Muscle of leg (tissue), 11 donors: Measurements from ENCODE around the gene LDLRAD4. TPM values are rescaled to one million over a fixed set of nuclear protein-coding genes. Genes with fewer than 3 reads are reported as not detected.

Experiments
- DNase-seq: peaks from one replicate; pipeline ENCODE4 v3.0.0; 2013
- H3K27ac ChIP-seq: one replicate; pipeline ENCODE4 v1.5.1; 2013; ENCODE audit warnings: mild to moderate bottlenecking, low read length, control low read depth
- H3K27me3 ChIP-seq: one replicate; pipeline ENCODE4 v1.6.1; 2013; ENCODE audit warnings: low read length; ENCODE audit not compliant: control insufficient read depth, insufficient read depth
- H3K36me3 ChIP-seq: one replicate; pipeline ENCODE4 v1.6.1; 2013; ENCODE audit warnings: low read length; ENCODE audit not compliant: control insufficient read depth, insufficient read depth
- H3K4me1 ChIP-seq: one replicate; pipeline ENCODE4 v1.6.1; 2013; ENCODE audit warnings: low read length; ENCODE audit not compliant: control insufficient read depth, insufficient read depth
- H3K4me3 ChIP-seq: one replicate; pipeline ENCODE4 v1.5.1; 2013; ENCODE audit warnings: low read length, control low read depth
- H3K9me3 ChIP-seq: replicated peaks from 2 replicates; pipeline ENCODE4 v1.6.1; 2013; ENCODE audit warnings: low read depth, low read length; ENCODE audit not compliant: control insufficient read depth
- WGBS: methylation state at CpG from one replicate; pipeline ENCODE4 v1.1.5; 2013; ENCODE audit warnings: missing lambda C conversion rate; ENCODE audit not compliant: insufficient coverage; 5-methylcytosine and 5-hydroxymethylcytosine counted together
- polyA plus RNA-seq, 8 donors: library from polyadenylated mRNA; unstranded; fragments of 120-200 nt; gene quantifications; one replicate each; pipeline versions ENCODE4 v1.2.1 to v1.2.3, GENCODE V29; 2013; ENCODE audit warnings: inconsistent platforms in 1 of 8, low replicate concordance in 1 of 8; ENCODE audit not compliant: insufficient read length in 8 of 8, insufficient read depth in 1 of 8
- total RNA-seq: library from RNA; stranded (reverse); fragments of 120-200 nt; gene quantifications from one replicate; pipeline ENCODE4 v1.2.4, GENCODE V29; 2013

LDLRAD4 gene
- total and polyA plus RNA-seq, 9 donors, result 9.0 to 20.8 (median 14.4) TPM

- Histone ChIP-seq H3K9me3 (peaks cover 15% of the 10 kb centered on the region), H3K36me3 (no peaks in the 10 kb centered on the region), H3K4me3 (no peak overlapping the region), H3K27me3 (no peaks in the 10 kb centered on the region), H3K27ac (no peak overlapping the region), H3K4me1 (peaks cover 3% of the 10 kb centered on the region)
- WGBS, result 73% methylated on average over 8 of the region's 9 CpGs
- DNase-seq, result no peak
These were observed 99.2 kb downstream of the LDLRAD4 start for GRCh38 chr18:13317801-13318200.

- DNase-seq, result peak; percentile 54
- no peak overlapping the region for H3K27ac ChIP-seq
- no peaks in the 10 kb centered on the region for H3K36me3 ChIP-seq
- H3K9me3 ChIP-seq, result peaks cover 15% of the 10 kb centered on the region
- H3K4me3 ChIP-seq, result no peak overlapping the region
- H3K27me3 ChIP-seq, result no peaks in the 10 kb centered on the region
- peaks cover 3% of the 10 kb centered on the region for H3K4me1 ChIP-seq
- WGBS, result 73% methylated on average over 11 of the region's 19 CpGs
These were observed 100.4 kb downstream of the LDLRAD4 start for GRCh38 chr18:13318731-13319501.

- H3K4me1 ChIP-seq, result peaks cover 3% of the 10 kb centered on the region
- peaks cover 15% of the 10 kb centered on the region for H3K9me3 ChIP-seq
- H3K27me3 ChIP-seq, result no peaks in the 10 kb centered on the region
- DNase-seq, result no peak
- 63% methylated on average over 1 of the region's 4 CpGs for WGBS
- H3K4me3 ChIP-seq, result no peak overlapping the region
- H3K36me3 ChIP-seq, result no peaks in the 10 kb centered on the region
- peak overlapping the region; percentile 1 for H3K27ac ChIP-seq
These were observed 101.1 kb downstream of the LDLRAD4 start for GRCh38 chr18:13319629-13320028.

- Histone ChIP-seq H3K27ac (no peak overlapping the region), H3K36me3 (no peaks in the 10 kb centered on the region), H3K9me3 (peaks cover 14% of the 10 kb centered on the region), H3K27me3 (no peaks in the 10 kb centered on the region), H3K4me1 (peaks cover 3% of the 10 kb centered on the region), H3K4me3 (no peak overlapping the region)
- DNase-seq, result no peak
- WGBS, result 92% methylated on average over 2 of the region's 8 CpGs
These were observed 101.5 kb downstream of the LDLRAD4 start for GRCh38 chr18:13320096-13320495.

DNA sequence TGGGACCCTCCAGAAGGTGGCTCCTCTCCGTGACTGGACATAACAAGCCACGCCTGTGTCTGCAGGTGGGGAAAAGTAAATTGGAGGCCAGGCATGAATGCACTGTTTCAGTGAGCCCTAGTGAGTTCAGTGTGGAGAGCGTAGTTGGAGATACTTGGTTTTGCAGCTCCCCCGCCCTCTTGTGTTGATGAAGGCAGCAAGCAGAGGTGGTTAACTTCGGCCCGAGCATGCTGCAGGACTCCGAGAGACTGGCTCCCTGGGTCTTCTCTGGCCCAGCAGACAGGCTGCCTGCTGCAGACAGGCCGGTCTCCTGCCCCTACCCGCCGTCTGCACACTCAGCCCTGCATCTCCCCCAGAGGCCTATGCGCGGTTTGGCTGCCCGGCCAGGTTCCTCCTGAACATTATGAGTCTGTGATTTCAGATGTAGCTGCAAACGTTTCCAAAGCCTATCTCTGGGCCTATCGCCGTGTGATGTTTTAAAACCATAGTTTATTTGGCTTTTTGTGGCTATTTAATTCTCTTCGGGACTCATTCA is 102.4 kb downstream of the LDLRAD4 start:
- peaks cover 3% of the 10 kb centered on the region for H3K4me1 ChIP-seq
- no peak overlapping the region for H3K27ac ChIP-seq
- 77% methylated on average over 8 of the region's 17 CpGs for WGBS

DNA sequence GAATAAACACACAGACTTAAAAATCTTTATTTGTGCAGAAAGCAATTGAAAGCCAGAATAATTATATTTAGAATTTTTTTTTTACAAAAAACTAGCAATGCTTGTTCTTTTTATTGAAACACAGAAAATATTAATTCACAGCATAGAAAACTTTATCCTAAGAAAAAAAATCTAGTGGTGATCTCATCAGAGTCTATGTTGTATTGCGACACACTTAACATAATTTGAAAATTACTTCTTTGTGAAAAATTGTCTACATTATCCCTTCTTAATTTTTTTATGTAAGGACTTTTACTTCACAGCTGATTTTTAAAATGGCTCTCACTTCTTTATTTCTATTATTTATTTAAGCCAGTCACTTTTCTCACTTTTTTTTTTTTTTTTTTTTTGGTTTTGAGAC is 103.4 kb downstream of the LDLRAD4 start:
- Histone ChIP-seq H3K36me3 (no peaks in the 10 kb centered on the region), H3K27ac (no peak overlapping the region), H3K27me3 (no peaks in the 10 kb centered on the region), H3K9me3 (peaks cover 1% of the 10 kb centered on the region), H3K4me3 (no peak overlapping the region), H3K4me1 (peaks cover 3% of the 10 kb centered on the region)
- no peak for DNase-seq
- no CpG with 5 or more reads among the region's 1 CpG for WGBS

More for the DNA sequence above, 102.4 kb downstream of the LDLRAD4 start:
- no peaks in the 10 kb centered on the region for H3K36me3 ChIP-seq
- no peaks in the 10 kb centered on the region for H3K27me3 ChIP-seq
- H3K4me3 ChIP-seq, result no peak overlapping the region
- peaks cover 8% of the 10 kb centered on the region for H3K9me3 ChIP-seq
- no peak for DNase-seq

DNA sequence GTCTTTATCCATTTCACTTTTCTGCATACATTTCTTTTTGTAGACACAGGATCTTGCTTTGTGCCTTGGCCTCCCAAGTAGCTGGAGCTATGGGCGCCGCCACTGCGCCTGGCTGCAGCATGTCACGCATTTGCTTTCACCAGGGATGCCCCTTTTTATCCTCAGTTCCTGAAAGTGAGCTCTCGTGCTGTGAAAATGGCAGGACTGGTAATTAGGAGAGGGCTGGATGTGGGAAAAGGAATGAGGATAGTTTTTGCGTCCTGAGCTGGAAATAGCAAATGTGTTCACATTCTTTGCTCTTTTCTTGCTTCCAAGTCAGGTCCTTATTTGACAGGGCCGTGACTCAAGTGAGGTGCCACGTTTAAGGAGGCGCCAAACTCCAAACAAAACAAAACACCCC is 104.6 kb downstream of the LDLRAD4 start:
- no peaks in the 10 kb centered on the region for H3K27me3 ChIP-seq
- peaks cover 3% of the 10 kb centered on the region for H3K4me1 ChIP-seq
- WGBS, result 98% methylated on average over 5 of the region's 9 CpGs
- H3K36me3 ChIP-seq, result no peaks in the 10 kb centered on the region
- no peak for DNase-seq
- H3K9me3 ChIP-seq, result no peaks in the 10 kb centered on the region
- H3K27ac ChIP-seq, result no peak overlapping the region
- H3K4me3 ChIP-seq, result no peak overlapping the region

- Histone ChIP-seq H3K4me1 (no peaks in the 10 kb centered on the region), H3K4me3 (no peak overlapping the region), H3K27ac (no peak overlapping the region), H3K27me3 (no peaks in the 10 kb centered on the region), H3K9me3 (no peaks in the 10 kb centered on the region), H3K36me3 (no peaks in the 10 kb centered on the region)
- DNase-seq, result no peak
- WGBS, result 75% methylated on average over 6 of the region's 8 CpGs
These were observed 106.3 kb downstream of the LDLRAD4 start for GRCh38 chr18:13324880-13325279.

DNA sequence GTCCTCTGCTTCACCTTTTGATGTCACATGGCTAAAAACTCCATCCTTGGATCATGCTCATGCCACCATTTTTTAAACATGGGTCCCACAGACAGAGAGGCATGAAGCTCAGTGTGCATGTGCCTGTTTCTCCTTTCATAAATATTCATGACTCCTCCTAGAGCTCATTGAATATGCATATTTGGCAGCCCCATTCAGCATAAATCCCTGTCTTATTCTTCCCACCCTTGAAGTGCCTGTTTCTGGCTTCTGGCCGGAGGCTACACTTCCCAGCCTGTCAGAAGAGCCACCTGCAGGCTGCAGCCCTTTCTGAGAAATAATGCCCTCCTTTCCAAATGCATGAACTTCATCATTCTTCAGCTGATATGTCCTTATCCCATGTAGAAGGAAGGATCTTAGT is 109.7 kb downstream of the LDLRAD4 start:
- 67% methylated on average over 1 of the region's 1 CpG for WGBS
- DNase-seq, result no peak
- no peaks in the 10 kb centered on the region for H3K9me3 ChIP-seq
- H3K27me3 ChIP-seq, result no peaks in the 10 kb centered on the region
- H3K36me3 ChIP-seq, result no peaks in the 10 kb centered on the region
- H3K4me1 ChIP-seq, result no peaks in the 10 kb centered on the region
- H3K4me3 ChIP-seq, result no peak overlapping the region
- no peak overlapping the region for H3K27ac ChIP-seq

DNA sequence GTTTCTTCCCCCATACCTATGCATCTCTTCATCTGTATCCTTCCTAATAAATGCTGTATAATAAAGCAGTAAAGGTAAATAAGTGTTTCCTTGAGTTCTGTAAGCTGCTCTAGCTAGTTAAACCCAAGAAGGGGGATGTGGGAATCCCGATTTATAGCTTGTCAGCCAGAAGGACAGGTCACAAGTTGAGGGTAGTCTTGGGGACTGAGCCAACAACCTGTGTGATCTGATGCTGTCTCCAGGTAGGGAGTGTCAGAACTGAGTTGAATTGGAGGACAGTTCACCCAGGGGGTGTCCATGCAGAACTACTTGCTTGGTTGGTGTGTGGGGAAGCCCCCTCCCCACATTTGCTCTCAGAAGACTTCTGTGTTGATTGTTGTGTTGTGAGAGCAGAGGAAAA is 112.4 kb downstream of the LDLRAD4 start:
- H3K4me1 ChIP-seq, result no peaks in the 10 kb centered on the region
- no peak overlapping the region for H3K27ac ChIP-seq
- no peaks in the 10 kb centered on the region for H3K27me3 ChIP-seq
- no peak for DNase-seq
- H3K4me3 ChIP-seq, result no peak overlapping the region
- H3K36me3 ChIP-seq, result no peaks in the 10 kb centered on the region
- whole genome bisulfite sequencing, result 76% methylated on average over 1 of the region's 1 CpG
- H3K9me3 ChIP-seq, result no peaks in the 10 kb centered on the region
